Tibial artery (tissue), 4 donors: ENCODE data around the gene PASK.

ENCODE experiments used
- DNase-seq, 2 donors: peaks; one replicate each; pipeline ENCODE4 v3.0.0-alpha.2; 2019
- H3K27ac ChIP-seq, 2 donors: fragments of 200-600 bp; sonication (generic) in 1 of 2; 1 replicate in 1 of 2; 2 replicates in 1 of 2; pipeline ENCODE4 v1.5.1; 2018 to 2019; ENCODE audit warnings: mild to moderate bottlenecking in 1 of 2
- H3K27me3 ChIP-seq, 2 donors: fragments of 200-600 bp; sonication (generic) in 1 of 2; one replicate each; pipeline versions ENCODE4 v1.5.1 to v1.6.0; 2016 to 2019
- H3K36me3 ChIP-seq, 3 donors: fragments of 200-600 bp; sonication (generic) in 2 of 3; one replicate each; pipeline ENCODE4 v1.5.1; 2016 to 2019; ENCODE audit warnings: mild to moderate bottlenecking in 2 of 3
- H3K4me1 ChIP-seq, 4 donors: fragments of 200-600 bp; sonication (generic) in 2 of 4; 1 replicate in 3 of 4; 2 replicates in 1 of 4; pipeline ENCODE4 v1.5.1; 2016 to 2019
- H3K4me3 ChIP-seq, 2 donors: fragments of 200-600 bp; sonication (generic) in 1 of 2; 1 replicate in 1 of 2; 2 replicates in 1 of 2; pipeline ENCODE4 v1.5.1; 2018 to 2019; ENCODE audit warnings: mild to moderate bottlenecking in 2 of 2
- H3K9me3 ChIP-seq, 3 donors: fragments of 200-600 bp; sonication (generic) in 1 of 3; one replicate each; pipeline ENCODE4 v1.5.1; 2016 to 2019
- intact Hi-C: fragments of 100-400 bp; cut with DNase I; formaldehyde crosslinking; loops from one replicate; pipeline ENCODE4 v1.15.0; 2023; ENCODE audit warnings: low total_unique reads
- TF ChIP-seq, protein P1 (sequence below), 2 experiments: fragments of 200-600 bp in 1 of 2; fragments of 450-650 bp in 1 of 2; IDR thresholded peaks; one replicate each; pipeline ENCODE4 v1.5.1; 2017 to 2019; ENCODE audit warnings: antibody characterized with exemption in 2 of 2, mild to moderate bottlenecking in 1 of 2, moderate library complexity in 1 of 2

Gene PASK

DNA sequence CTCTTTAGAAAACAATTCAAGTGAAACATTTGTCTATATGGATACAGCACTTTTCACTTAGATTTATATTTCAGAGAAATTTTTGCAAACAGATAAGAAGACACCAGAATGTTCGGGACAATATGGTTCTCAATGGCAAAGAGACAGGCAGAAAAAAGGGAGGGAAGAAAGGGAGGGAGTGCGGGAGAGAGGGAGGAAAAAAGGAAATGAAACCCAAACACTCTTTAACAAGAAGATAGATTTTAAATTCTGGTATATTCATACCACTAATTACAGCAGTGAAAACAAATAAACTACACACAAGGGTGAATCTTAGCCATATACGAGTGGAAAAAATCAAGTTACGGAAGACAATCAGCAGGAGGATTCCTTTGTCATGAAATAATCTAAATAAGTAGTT is 3.0 kb downstream of the PASK start:
- no peak for DNase-seq
- Histone ChIP-seq H3K27me3 (no peaks in the 10 kb centered on the region), H3K27ac (no peak overlapping the region), H3K36me3 (no peaks in the 10 kb centered on the region), H3K4me3 (no peak overlapping the region), H3K4me1 (peaks cover 0 to 18% (median 12%) of the 10 kb centered on the region in 4 donors), H3K9me3 (no peaks in the 10 kb centered on the region)
- intact Hi-C loops, result no loop called here
- TF ChIP-seq, protein P1, sequence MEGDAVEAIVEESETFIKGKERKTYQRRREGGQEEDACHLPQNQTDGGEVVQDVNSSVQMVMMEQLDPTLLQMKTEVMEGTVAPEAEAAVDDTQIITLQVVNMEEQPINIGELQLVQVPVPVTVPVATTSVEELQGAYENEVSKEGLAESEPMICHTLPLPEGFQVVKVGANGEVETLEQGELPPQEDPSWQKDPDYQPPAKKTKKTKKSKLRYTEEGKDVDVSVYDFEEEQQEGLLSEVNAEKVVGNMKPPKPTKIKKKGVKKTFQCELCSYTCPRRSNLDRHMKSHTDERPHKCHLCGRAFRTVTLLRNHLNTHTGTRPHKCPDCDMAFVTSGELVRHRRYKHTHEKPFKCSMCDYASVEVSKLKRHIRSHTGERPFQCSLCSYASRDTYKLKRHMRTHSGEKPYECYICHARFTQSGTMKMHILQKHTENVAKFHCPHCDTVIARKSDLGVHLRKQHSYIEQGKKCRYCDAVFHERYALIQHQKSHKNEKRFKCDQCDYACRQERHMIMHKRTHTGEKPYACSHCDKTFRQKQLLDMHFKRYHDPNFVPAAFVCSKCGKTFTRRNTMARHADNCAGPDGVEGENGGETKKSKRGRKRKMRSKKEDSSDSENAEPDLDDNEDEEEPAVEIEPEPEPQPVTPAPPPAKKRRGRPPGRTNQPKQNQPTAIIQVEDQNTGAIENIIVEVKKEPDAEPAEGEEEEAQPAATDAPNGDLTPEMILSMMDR (IDR thresholded peaks at IDR 0.05), result no peak

DNA sequence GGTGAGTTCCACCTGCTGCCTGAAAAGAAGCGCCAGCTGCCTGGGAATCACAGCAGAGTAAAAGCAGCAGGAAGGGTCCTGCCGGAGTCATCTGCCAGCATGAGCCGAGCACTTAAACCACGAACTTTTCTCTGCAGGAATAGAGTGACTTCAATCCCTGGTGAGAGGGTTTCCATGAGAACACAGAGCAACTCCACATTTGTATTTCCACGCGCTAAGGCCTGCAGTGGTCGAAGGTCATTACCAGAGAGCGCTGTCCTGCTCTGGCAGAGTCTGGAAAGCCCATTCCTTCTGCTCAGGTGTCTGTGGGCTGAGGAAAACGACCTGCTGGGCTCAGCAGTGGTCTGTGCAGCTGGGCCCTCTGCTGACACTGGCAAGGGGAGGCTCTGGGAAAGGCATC is 6.7 kb downstream of the PASK start:
- Histone ChIP-seq H3K4me3 (no peak overlapping the region), H3K4me1 (no peaks in the 10 kb centered on the region)

GRCh38 chr2:241142063-241142462 is 7.2 kb downstream of the PASK start:
- TF ChIP-seq, protein P1 (IDR thresholded peaks at IDR 0.05), result no peak
- Histone ChIP-seq H3K4me1 (no peaks in the 10 kb centered on the region), H3K4me3 (no peak overlapping the region), H3K9me3 (no peaks in the 10 kb centered on the region), H3K27me3 (no peaks in the 10 kb centered on the region), H3K27ac (no peak overlapping the region), H3K36me3 (peaks cover 0 to 19% (median 0%) of the 10 kb centered on the region in 3 donors)
- intact Hi-C loops, result no loop called here
- DNase-seq, result no peak

More for the DNA sequence above, 6.7 kb downstream of the PASK start:
- H3K9me3 ChIP-seq, result no peaks in the 10 kb centered on the region
- DNase-seq, result peak in 1 of 2 donors; percentile 12
- H3K27me3 ChIP-seq, result no peaks in the 10 kb centered on the region
- TF ChIP-seq, protein P1 (IDR thresholded peaks at IDR 0.05), result no peak
- H3K36me3 ChIP-seq, result peaks cover 0 to 15% (median 0%) of the 10 kb centered on the region in 3 donors
- H3K27ac ChIP-seq, result no peak overlapping the region
- intact Hi-C loops, result no loop called here

DNA sequence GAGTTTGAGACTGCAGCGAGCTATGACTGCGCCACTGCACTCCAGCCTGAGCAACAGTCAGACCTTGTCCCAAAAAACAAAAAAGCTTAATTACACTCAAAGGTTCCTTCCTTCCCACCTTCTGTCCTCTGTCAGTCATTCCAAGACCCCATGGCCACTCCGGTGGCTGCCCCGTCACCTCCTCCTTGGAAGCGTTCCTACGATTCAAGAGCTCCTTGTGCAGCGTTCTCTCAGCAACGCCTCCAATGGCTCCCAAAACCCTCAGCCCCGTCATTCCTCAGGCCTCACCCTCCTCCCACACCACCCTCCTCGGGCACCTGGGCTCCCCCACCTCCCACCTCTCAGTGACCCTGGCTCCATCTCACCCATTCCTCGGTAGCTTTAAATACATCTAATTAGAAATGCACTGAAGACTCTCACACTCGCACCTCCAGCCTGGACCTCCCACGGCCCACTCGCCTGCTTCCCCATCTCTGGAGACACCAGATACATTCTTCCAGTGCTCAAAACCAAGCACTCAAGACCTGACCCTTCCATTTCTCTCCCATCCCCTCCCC is 8.0 kb downstream of the PASK start:
- H3K4me1 ChIP-seq, result no peaks in the 10 kb centered on the region
- no peak overlapping the region for H3K4me3 ChIP-seq
- DNase-seq, result peak in 1 of 2 donors; percentile 38
- H3K27ac ChIP-seq, result no peak overlapping the region
- no peaks in the 10 kb centered on the region for H3K27me3 ChIP-seq
- intact Hi-C loops, result no loop called here
- TF ChIP-seq, protein P1 (IDR thresholded peaks at IDR 0.05), result no peak
- H3K36me3 ChIP-seq, result peaks cover 0 to 24% (median 0%) of the 10 kb centered on the region in 3 donors
- no peaks in the 10 kb centered on the region for H3K9me3 ChIP-seq

DNA sequence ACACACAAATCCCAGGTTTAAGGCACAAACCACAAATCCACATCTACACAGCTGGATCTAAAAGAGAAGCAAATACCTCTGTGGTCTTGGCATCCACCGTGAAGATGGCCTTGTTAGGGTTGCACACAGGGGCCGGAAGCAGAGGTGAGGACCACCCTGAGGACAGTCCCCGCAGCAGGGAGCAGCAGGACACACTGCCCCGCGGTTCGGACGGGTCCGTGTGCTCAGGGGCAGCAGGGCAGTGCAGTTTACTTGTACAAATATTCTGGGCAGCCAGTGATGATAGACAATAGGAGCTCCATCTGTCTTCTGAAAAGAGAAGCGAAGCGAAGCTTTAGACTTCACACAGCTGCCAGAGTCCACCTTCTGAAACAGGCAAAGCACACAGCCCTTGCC is 8.8 kb downstream of the PASK start:
- Histone ChIP-seq H3K4me1 (no peaks in the 10 kb centered on the region), H3K36me3 (peaks cover 0 to 33% (median 0%) of the 10 kb centered on the region in 3 donors), H3K9me3 (no peaks in the 10 kb centered on the region), H3K27ac (no peak overlapping the region), H3K4me3 (no peak overlapping the region), H3K27me3 (no peaks in the 10 kb centered on the region)
- intact Hi-C loops, result no loop called here
- no peak for DNase-seq
- TF ChIP-seq, protein P1 (IDR thresholded peaks at IDR 0.05), result no peak
